ENCODE measurements around the gene L3MBTL4.

- no peak for TF ChIP-seq TAF1 (IDR thresholded peaks at IDR 0.05; ENCODE audit: low read depth, low read length)
- TF ChIP-seq POLR2A (IDR thresholded peaks at IDR 0.05; ENCODE audit: low read depth, low read length): no peak
- no peak for TF ChIP-seq PAX5 (IDR thresholded peaks at IDR 0.05; ENCODE audit: insufficient read depth, low read length, severe bottlenecking)
These were observed 447.7 kb downstream of the L3MBTL4 start for GRCh38 chr18:5967007-5967406.

Data from GM12891 (cell line).